NCI-H748 (cell line): ENCODE results near the gene DDX39A.
"Not testable (repeated sequence)": the region's sequence is repeated elsewhere in the genome, so short reads cannot be mapped to it uniquely, and the experiment has no call there.

Source experiments
- DNase-seq: peaks from one replicate; lab custom pipeline; 2025; ENCODE audit not compliant: unreplicated experiment; lab: John Stamatoyannopoulos, UW

The DDX39A gene

DNA sequence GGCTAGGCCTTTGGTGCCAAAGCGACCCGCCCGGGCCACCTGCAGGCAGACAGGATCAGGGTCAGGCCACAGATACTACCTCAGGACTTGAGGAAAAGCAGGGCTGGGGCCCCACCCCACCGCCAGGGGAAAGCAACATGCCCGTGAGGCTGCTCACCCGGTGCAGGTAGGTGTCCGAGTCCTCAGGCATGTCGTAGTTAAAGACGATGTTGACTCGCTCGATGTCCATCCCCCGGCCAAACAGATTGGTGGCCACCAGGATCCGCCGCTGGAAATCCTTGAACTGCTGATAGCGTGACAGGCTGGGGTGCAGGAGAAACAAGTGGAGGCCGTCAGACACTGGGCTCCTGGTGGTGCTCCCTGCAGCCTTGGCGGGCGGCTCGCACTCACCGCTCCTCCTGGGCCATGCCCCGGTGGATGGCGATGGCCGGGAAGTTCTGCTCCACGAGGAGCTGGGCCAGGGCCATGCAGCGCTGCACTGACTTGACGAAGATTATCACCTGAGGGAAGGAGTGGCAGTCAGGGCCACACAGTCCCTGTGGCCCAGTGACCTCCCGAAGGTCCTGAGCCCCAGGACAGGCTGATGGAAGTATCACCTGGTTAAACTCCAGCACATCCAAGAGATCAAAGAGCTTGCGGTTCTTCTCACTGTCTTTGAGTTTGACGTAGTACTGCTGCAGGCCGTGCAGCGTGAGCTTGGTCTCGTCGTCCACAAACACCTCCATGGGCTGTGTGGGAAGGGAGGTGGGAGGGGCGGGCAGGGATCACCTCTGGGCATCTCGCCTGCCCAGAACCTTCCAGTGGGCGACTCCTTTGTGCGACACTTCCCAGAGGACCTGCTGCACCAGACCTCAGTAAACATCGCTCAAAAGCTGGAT is 9.8 kb downstream of the DDX39A start:
- no peak for DNase-seq

DNA sequence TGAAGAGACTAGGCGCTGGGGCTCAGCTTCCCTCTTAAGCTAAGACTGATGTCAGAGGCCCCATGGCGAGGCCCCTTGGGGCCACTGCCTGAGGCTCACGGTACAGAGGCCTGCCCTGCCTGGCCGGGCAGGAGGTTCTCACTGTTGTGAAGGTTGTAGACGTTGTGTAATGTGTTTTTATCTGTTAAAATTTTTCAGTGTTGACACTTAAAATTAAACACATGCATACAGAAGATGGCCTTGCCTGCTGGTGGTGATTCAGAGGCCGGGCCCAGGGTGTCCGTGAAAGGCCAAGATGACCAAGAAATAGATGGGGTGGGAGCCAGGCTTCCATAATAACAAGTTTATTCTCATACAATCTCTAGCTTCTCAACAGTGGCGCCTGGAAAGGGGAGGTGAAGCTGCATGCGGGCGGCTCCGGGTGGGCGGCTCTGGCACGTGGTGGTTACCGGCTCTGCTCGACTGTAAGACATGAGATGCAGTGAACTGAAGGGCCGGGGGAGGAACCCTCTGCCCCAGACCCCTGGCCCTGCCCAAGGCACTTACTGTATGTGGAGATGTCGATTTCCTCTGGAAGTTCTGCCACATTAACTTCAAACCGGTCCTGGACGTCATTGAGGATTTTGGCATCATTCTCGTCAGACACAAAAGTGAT is 10.5 kb downstream of the DDX39A start:
- DNase-seq, result no peak

DNA sequence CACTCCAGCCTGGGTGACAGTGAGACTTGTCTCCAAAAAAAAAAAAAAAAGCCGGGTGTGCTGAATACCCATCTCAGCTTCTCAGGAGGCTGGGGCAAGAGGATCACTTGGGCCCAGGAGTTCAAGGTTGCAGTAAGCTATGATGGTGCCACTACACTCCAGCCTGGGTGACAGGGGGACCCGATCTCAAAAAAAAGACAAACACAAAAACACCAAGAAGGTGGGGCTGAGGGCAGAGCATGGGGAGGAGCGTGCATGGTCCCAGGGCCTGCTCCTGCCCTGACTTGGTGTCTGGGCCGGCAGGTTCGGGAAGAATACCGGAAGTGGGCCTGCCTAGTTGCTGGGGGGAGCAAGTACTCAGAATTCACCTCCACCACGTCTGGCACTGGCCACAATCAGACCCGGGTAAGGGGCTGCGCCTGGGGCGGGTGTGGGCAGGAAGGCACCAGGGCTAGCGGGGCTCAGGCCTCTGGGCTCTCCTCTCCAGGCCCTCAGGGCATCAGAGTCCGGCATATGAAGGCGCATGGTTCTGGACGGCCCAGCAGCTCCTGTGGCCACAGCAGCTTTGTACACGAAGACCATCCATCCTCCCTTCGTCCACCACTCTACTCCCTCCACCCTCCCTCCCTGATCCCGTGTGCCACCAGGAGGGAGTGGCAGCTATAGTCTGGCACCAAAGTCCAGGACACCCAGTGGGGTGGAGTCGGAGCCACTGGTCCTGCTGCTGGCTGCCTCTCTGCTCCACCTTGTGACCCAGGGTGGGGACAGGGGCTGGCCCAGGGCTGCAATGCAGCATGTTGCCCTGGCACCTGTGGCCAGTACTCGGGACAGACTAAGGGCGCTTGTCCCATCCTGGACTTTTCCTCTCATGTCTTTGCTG is 11.3 kb downstream of the DDX39A start:
- DNase-seq, result no peak

DNA sequence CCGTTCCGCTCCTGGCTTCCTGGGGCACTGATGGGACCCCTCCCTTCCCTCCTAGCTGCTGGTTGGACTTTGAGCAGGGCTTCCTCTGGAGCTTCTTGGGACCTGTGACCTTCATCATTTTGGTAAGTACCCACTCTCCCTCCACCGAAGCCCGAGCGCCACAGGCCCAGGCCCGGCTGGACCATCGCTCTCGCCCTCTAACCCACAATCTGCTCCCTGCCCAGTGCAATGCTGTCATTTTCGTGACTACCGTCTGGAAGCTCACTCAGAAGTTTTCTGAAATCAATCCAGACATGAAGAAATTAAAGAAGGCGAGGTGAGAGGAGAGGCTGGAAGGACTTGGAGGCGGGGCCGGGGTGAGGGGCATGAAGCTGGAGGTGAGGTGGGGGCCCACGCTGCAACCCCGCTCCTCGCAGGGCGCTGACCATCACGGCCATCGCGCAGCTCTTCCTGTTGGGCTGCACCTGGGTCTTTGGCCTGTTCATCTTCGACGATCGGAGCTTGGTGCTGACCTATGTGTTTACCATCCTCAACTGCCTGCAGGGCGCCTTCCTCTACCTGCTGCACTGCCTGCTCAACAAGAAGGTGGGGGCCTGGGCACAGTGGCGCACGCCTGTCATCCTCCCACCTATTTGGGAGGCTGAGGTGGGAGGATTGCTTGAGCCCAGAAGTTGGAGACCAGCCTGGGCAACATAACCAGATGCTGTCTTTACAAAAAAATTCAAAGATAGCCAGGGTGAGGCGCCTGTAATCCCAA is 12.3 kb downstream of the DDX39A start:
- DNase-seq, result no peak

DNA sequence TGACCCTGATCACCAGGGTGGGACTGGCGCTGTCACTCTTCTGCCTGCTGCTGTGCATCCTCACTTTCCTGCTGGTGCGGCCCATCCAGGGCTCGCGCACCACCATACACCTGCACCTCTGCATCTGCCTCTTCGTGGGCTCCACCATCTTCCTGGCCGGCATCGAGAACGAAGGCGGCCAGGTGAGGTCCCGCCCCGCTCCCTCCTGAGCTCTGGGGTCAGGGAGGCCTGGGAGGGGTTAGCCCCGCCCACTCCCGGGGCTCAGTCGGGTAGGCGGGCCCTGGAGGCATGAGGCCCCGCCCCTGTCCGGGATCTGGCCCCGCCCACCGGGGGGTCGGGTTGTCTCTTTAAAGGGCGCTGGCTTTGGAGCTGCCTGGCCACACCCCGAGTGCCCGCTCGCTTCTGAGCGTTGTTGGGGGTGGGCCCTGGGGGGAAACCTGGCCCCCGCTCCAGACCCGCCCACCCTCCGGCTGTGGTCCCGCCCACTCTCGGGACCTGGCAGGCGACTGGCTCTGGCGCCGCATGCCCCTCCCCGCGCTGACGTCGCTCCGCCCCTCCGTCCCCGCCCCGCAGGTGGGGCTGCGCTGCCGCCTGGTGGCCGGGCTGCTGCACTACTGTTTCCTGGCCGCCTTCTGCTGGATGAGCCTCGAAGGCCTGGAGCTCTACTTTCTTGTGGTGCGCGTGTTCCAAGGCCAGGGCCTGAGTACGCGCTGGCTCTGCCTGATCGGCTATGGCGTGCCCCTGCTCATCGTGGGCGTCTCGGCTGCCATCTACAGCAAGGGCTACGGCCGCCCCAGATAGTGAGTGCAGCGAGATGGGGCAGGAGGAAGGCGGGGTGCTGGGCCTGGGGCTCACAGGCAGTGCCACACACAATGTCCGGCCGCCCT is 13.1 kb downstream of the DDX39A start:
- peak; percentile 87 for DNase-seq

DNA sequence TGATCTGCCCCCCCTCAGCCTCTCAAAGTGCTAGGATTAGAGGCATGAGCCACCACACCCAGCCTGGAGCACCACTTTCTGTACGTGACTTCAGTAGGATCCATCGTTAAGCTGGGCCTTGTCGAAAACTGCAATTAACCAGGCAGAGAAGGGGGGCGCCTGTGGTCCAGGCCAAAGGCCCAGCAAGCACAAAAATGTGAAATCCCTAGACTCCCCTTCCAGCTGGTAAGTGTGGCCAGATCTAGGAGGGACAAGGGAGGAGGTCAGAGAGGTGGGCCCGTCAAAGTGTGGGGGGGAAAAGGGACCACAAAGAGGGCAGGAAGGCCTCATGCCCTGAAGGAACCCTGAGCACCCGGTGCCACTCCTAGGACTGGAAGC is 13.8 kb downstream of the DDX39A start:
- no peak for DNase-seq

DNA sequence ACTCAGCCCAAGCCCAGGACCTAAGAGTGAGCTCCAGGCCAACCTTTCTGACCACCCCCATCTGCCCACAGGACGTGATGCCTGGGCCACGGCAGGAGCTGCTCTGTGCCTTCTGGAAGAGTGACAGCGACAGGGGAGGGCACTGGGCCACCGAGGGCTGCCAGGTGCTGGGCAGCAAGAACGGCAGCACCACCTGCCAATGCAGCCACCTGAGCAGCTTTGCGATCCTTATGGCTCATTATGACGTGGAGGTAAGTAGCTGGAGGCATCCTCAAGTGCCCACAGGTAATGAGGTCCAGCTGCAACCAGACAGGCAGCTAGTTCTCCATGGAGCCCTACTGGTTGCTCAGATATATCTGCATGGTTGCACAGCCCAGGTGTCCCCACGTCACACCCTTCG is 14.8 kb downstream of the DDX39A start:
- DNase-seq, result peak; percentile 7

DNA sequence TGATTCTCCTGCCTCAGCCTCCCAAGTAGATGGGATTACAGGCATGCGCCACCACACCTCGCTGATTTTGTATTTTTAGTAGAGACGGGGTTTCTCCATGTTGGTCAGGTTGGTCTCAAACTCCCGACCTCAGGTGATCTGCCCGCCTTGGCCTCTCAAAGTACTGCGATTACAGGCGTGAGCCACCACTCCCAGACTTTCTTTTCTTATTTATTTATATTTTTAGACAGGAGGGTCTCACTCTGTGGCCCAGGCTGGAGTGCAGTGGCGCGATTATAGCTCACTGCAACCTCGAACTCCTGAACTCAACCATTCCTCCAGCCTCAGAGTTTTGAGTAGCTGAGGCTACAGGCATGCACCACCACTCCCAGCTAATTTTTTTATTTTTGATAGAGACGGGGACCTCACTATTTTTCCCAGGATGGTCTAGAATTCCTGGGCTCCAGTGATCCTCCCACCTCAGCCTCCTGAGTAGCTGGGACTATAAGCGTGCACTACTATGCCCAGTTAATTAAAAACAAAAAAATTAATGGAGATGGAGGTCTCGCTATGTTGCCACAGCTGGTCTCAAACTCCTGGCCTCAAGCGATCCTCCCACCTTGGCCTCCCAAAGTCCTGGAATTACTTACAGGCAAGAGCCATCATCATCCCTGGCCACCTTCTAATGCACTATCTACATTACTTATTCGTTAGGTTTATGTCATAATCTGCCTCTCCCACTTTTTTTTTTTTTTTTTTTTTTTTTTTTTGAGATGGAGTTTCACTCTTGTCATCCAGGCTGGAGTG is 15.8 kb downstream of the DDX39A start:
- DNase-seq, result not testable (repeated sequence)

DNA sequence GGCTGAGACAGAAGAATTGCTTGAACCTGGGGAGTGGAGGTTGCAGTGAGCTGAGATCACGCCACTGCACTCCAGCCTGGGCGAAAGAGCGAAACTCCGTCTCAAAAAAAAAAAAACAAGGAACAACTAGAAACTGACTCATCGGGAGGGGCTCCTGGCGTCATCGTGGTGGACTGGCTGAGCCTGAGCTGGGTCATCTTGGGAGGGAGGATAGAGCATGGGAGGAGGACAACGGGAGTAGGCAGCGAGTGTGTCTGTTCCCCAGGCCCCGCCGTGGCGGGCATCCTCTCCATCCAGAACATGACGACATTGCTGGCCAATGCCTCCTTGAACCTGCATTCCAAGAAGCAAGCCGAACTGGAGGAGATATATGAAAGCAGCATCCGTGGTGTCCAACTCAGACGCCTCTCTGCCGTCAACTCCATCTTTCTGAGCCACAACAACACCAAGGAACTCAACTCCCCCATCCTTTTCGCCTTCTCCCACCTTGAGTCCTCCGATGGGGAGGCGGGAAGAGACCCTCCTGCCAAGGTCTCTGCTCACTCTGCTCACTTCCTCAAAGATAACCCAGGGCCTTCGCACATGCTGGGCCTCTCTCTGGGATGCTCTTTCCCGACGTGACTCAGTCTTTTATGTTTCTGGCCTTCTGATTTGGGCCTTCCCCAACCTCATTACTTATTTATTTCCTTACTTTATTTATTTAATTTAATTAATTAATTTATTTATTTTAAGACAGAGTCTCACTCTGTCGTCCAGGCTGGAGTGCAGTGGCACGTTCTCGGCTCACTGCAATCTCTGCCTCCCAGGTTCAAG is 16.6 kb downstream of the DDX39A start:
- no peak for DNase-seq

DNA sequence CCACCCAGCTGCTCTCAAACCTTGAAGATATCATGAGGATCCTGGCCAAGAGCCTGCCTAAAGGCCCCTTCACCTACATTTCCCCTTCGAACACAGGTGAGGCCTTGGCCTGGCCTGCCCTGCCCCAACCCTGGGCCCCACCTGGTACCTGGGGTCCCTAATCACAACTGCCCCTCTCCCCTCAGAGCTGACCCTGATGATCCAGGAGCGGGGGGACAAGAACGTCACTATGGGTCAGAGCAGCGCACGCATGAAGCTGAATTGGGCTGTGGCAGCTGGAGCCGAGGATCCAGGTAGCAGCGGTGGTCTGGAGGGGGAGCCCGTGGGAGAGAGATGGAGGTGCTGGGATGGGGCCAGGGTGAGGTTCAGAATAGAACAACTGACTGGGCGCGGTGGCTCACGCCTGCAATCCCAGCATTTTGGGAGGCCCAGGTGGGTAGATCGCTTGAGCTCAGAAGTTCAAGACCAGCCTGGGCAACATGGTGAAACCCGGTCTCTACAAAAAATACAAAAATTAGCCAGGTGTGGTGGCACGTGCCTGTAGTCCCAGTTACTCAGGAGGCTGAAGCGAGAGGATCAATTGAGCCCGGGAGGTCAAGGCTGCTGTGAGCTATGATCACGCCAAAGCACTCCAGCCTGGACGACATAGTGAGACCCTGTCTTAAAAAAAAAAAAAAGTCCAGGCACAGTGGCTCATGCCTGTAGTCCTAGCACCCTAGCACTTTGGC is 17.5 kb downstream of the DDX39A start:
- DNase-seq, result no peak

DNA sequence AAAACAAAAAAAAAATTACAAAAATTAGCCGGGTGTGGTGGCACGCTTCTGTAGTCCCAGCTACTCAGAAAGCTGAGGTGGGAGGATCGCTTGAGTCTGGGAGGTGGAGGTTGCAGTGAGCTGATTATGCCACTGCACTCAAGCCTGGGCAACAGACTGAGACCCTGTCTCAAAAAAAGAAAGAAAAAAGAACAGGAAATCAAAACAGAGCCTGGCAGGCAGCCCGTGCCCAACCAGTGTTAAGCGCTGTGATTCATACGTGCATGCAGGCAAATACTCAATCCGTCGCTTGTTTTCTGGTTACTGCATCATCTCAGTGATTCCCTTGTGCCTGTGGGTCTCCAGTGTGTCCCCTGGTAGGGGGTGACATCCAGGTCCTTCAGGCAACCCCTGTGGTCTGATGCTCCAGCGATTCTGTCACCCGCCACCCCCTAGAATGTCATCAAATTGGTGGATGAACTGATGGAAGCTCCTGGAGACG is 18.1 kb downstream of the DDX39A start:
- no peak for DNase-seq

DNA sequence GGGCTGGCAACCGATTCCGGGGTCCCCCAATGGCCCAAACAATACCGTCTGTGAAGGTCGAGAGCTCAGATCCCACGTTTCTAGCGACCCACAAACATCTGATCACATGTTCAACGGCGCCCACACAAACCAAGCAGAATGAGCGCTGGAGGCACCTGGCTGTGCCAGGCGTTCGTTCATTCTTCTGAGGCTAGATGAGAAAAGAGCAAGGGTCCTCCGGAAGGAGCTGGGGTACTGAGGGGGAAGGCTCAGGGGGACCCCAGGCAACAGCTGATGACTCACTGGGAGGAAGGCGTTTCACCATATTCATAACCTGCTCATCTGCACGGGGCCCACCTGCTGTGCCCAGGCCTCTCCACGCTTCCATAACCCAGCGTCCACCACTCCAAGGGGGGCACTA is 22.0 kb downstream of the DDX39A start:
- not testable (repeated sequence) for DNase-seq

DNA sequence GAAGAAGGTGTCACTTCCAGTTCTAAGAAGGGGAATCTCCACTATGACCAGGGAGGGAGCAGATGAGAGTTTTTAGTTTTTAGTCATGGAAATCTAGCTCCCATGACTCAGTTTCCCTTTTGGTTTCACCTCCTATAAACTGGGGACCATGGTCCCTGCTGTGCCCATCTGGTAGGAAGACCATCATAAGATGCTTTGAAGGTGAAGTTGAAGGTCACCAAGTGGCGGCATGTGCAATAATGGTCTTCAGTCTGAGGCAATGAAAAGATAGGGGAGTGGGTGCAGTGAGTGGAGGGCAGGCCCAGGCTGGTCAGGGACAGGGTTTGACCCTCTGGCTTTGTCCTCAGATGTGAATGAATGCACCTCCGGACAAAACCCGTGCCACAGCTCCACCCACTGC is 22.4 kb downstream of the DDX39A start:
- DNase-seq, result not testable (repeated sequence)

DNA sequence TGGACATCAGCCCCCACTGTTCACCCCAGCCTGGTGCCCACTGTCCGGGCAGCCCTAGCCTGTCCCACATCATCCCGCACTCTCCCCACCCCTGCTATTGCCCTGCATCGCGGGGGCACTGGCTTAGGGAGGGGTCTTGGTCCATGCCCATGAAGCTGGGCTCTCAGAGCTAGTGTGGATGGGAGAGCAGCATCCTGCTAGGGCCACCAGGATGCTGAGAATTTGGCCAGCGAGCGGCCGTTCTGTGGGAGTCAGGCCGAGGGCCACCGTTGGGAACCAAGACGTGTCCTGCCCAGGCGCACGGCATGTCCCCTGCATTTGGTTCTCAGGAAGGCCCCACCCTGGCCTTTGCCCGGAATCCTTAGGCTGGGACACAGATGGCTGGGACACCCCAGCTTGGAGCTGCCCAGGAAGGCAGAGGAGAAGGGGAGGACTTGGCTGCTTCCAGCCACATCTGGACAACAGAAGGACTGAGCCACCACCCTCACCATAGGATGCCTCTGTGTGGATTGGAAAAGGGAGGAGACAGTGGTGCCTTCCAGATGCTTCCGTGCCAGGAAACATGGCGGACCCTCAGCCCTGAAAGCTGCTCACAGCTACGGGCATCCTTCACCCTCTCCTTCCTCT is 23.3 kb downstream of the DDX39A start:
- no peak for DNase-seq

DNA sequence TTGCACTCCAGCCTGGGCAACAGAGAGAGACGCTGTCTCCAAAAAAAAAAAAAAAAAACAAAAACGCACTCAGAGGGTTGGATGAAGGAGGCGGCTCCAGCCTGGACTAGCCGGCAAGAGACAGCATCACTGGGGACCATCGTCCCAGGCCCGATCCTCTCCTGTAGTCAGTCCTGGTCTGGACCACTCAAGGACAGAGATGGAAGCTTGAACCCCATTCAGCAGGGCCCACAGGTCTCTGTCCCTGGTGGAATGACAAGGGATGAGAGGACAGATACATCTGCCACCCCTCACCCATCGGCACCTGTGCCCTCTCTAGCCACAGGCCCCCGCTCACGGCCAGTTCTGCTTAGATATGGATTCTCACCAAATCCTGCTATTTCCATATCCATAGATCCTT is 23.9 kb downstream of the DDX39A start:
- DNase-seq, result no peak

DNA sequence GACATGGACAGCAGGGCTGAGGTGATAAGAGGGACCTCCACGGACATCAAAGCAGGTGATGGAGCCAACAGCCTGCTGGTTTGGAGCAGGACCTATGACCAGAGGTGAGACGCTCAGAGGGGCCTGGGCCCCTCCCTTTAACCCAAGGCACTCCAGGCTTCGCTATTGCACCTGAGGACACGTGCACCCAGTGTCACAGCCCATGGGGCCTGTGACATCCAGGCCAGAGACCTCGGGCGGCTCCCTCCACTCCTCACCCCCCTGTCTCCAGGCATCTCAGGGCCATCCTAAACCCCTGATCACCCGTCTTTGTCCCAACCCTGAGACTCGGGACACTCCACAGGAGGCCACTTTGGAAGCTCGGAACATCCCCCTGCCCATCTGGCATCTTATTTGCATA is 25.0 kb downstream of the DDX39A start:
- DNase-seq, result no peak

DNA sequence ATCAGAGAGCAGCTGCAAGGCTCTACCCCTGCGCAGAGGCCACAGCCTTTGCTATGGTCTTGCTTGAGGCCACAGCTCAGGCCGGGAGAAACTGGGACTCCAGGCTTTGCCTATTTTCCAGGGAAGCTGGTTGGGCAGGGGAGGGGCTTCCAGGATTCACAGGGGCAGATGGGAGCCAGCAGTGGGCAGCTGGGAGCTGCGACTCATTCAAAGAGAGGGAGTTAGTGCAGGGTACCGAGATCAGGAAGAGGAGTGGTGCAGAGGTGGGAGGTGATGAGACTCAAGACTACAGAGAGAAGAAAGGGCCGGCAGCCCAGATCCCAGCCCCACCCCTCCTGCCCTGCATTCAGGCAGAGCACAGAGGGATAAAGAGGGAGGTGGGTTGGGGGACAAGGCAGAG is 25.8 kb downstream of the DDX39A start:
- DNase-seq, result no peak
